ENCODE results near the gene N4BP2. TPM values are rescaled to one million over a fixed set of nuclear protein-coding genes. Genes with fewer than 3 reads are reported as not detected.

The N4BP2 gene
- total RNA-seq, 1 experiment from 2014 or later = 31.7 TPM

DNA sequence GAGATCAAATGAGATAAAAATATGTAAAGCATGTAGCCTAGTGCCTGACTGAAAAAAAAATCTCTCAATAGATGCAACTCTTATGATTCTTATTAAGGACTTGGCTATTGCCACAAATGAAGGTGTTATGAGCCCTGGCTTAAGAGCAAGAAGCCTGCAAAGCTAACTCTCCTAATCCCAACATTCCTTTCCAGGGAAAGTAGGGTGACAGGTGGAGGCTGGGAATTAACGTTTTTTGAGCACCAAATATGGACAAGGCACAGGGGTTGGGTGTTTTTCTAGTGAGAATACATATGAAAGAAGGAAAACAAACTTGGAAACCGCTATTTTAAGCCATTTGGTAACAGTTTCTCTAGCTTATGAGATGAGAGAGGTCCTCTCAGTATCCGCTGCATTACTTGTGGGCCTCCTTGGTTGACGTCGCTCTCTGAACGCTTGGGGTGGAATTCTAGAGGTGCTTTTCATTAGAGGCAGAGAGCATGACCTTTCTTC lies 142.6 kb downstream of the N4BP2 start:
- no peak overlapping the region; the same call in 1 of the 2 replicates for H3K4me3 Mint-ChIP-seq
- no peak for ATAC-seq
- TF ChIP-seq E2F5 (CRISPR knock-in tag; IDR thresholded peaks at IDR 0.05) = no peak
- no peak for TF ChIP-seq ERG (CRISPR knock-in tag; IDR thresholded peaks at IDR 0.05)
- TF ChIP-seq SOX15 (CRISPR knock-in tag; IDR thresholded peaks at IDR 0.05) = no peak
- TF ChIP-seq, protein P1, sequence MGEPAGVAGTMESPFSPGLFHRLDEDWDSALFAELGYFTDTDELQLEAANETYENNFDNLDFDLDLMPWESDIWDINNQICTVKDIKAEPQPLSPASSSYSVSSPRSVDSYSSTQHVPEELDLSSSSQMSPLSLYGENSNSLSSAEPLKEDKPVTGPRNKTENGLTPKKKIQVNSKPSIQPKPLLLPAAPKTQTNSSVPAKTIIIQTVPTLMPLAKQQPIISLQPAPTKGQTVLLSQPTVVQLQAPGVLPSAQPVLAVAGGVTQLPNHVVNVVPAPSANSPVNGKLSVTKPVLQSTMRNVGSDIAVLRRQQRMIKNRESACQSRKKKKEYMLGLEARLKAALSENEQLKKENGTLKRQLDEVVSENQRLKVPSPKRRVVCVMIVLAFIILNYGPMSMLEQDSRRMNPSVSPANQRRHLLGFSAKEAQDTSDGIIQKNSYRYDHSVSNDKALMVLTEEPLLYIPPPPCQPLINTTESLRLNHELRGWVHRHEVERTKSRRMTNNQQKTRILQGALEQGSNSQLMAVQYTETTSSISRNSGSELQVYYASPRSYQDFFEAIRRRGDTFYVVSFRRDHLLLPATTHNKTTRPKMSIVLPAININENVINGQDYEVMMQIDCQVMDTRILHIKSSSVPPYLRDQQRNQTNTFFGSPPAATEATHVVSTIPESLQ (CRISPR knock-in tag; IDR thresholded peaks at IDR 0.05) = no peak
- TF ChIP-seq ZNF416 (CRISPR knock-in tag; IDR thresholded peaks at IDR 0.05) = no peak
- no peak for TF ChIP-seq NFATC4 (CRISPR knock-in tag; IDR thresholded peaks at IDR 0.05)
- TF ChIP-seq SP1 (CRISPR knock-in tag; conservative IDR thresholded peaks at IDR 0.05) = no peak
- TF ChIP-seq HMGA2 (CRISPR knock-in tag; IDR thresholded peaks at IDR 0.05) = no peak
- no peak for TF ChIP-seq ZNF263 (CRISPR knock-in tag; IDR thresholded peaks at IDR 0.05; ENCODE audit: low read depth)
- no peak for TF ChIP-seq CREM (CRISPR knock-in tag; IDR thresholded peaks at IDR 0.05)
- TF ChIP-seq KAT7 (CRISPR knock-in tag; IDR thresholded peaks at IDR 0.05; ENCODE audit: borderline replicate concordance) = no peak
- TF ChIP-seq USF2 (CRISPR knock-in tag; IDR thresholded peaks at IDR 0.05) = no peak
- TF ChIP-seq, protein P2, sequence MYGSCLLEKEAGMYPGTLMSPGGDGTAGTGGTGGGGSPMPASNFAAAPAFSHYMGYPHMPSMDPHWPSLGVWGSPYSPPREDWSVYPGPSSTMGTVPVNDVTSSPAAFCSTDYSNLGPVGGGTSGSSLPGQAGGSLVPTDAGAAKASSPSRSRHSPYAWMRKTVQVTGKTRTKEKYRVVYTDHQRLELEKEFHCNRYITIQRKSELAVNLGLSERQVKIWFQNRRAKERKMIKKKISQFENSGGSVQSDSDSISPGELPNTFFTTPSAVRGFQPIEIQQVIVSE (CRISPR knock-in tag; IDR thresholded peaks at IDR 0.05; ENCODE audit: borderline replicate concordance) = no peak
- TF ChIP-seq, protein P3, sequence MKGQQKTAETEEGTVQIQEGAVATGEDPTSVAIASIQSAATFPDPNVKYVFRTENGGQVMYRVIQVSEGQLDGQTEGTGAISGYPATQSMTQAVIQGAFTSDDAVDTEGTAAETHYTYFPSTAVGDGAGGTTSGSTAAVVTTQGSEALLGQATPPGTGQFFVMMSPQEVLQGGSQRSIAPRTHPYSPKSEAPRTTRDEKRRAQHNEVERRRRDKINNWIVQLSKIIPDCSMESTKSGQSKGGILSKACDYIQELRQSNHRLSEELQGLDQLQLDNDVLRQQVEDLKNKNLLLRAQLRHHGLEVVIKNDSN (CRISPR knock-in tag; IDR thresholded peaks at IDR 0.05) = no peak
- TF ChIP-seq TP53 (CRISPR knock-in tag; IDR thresholded peaks at IDR 0.05) = no peak
- POLR2A ChIA-PET = no interaction called here
- no peaks in the 10 kb centered on the region; the same call in 1 of the 2 replicates for H3K9me3 Mint-ChIP-seq
- peaks cover 65% of the 10 kb centered on the region for H3K4me1 Mint-ChIP-seq
- CTCF ChIA-PET = interaction anchor here (1.4 kb wide), 1 partner anchor 118 kb away, joined by 3 read pairs; no protein-coding TSS in a partner anchor
- no peaks in the 10 kb centered on the region for H3K36me3 Mint-ChIP-seq
- H3K27ac Mint-ChIP-seq = no peak overlapping the region; the same call in 1 of the 2 replicates
- no peaks in the 10 kb centered on the region for H3K27me3 Mint-ChIP-seq (ENCODE audit: low read depth)
- no peak for DNase-seq (ENCODE audit: low spot score)

GRCh38 chr4:40199999-40200874 lies 143.6 kb downstream of the N4BP2 start:
- no peak for ATAC-seq
- ChIA-PET POLR2A (no interaction called here), CTCF (interaction anchor here (1.1 to 1.4 kb wide), 2 partner anchors 49 to 117 kb away, joined by 3 read pairs; no protein-coding TSS in a partner anchor)
- Mint-ChIP-seq H3K4me1 (peaks cover 62% of the 10 kb centered on the region), H3K27me3 (ENCODE audit: low read depth) (no peaks in the 10 kb centered on the region), H3K36me3 (no peaks in the 10 kb centered on the region), H3K4me3 (no peak overlapping the region), H3K9me3 (no peaks in the 10 kb centered on the region; the same call in 1 of the 2 replicates), H3K27ac (peak overlapping the region; percentile 86)
- no peak for DNase-seq (ENCODE audit: low spot score)
- TF ChIP-seq, protein P2 (CRISPR knock-in tag; IDR thresholded peaks at IDR 0.05; ENCODE audit: borderline replicate concordance) = no peak
- TF ChIP-seq, protein P4, sequence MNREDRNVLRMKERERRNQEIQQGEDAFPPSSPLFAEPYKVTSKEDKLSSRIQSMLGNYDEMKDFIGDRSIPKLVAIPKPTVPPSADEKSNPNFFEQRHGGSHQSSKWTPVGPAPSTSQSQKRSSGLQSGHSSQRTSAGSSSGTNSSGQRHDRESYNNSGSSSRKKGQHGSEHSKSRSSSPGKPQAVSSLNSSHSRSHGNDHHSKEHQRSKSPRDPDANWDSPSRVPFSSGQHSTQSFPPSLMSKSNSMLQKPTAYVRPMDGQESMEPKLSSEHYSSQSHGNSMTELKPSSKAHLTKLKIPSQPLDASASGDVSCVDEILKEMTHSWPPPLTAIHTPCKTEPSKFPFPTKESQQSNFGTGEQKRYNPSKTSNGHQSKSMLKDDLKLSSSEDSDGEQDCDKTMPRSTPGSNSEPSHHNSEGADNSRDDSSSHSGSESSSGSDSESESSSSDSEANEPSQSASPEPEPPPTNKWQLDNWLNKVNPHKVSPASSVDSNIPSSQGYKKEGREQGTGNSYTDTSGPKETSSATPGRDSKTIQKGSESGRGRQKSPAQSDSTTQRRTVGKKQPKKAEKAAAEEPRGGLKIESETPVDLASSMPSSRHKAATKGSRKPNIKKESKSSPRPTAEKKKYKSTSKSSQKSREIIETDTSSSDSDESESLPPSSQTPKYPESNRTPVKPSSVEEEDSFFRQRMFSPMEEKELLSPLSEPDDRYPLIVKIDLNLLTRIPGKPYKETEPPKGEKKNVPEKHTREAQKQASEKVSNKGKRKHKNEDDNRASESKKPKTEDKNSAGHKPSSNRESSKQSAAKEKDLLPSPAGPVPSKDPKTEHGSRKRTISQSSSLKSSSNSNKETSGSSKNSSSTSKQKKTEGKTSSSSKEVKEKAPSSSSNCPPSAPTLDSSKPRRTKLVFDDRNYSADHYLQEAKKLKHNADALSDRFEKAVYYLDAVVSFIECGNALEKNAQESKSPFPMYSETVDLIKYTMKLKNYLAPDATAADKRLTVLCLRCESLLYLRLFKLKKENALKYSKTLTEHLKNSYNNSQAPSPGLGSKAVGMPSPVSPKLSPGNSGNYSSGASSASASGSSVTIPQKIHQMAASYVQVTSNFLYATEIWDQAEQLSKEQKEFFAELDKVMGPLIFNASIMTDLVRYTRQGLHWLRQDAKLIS (CRISPR knock-in tag; IDR thresholded peaks at IDR 0.05; ENCODE audit: borderline replicate concordance) = no peak
- TF ChIP-seq, protein P5, sequence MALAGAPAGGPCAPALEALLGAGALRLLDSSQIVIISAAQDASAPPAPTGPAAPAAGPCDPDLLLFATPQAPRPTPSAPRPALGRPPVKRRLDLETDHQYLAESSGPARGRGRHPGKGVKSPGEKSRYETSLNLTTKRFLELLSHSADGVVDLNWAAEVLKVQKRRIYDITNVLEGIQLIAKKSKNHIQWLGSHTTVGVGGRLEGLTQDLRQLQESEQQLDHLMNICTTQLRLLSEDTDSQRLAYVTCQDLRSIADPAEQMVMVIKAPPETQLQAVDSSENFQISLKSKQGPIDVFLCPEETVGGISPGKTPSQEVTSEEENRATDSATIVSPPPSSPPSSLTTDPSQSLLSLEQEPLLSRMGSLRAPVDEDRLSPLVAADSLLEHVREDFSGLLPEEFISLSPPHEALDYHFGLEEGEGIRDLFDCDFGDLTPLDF (CRISPR knock-in tag; IDR thresholded peaks at IDR 0.05) = no peak
- TF ChIP-seq, protein P1 (CRISPR knock-in tag; IDR thresholded peaks at IDR 0.05) = no peak

Data from WTC11 (cell line).